H1 (cell line): ENCODE measurements around the gene ZFP36L1.

Source experiments
- EZH2 ChIP-seq: fragments of 200-600 bp; sonication (generic); IDR thresholded peaks from 2 replicates; pipeline ENCODE4 v1.7.1; 2012; ENCODE audit warnings: low read depth, mild to moderate bottlenecking, moderate library complexity, low read length, inconsistent platforms; ENCODE audit not compliant: severe bottlenecking
- POLR2AphosphoS5 ChIP-seq: IDR thresholded peaks from 2 replicates; pipeline ENCODE4 v1.6.1; 2011; ENCODE audit warnings: low read depth, low read length
- SUZ12 ChIP-seq: fragments of 200-600 bp; sonication (generic); IDR thresholded peaks from 2 replicates; pipeline ENCODE4 v1.6.1; 2012; ENCODE audit warnings: mild to moderate bottlenecking, inconsistent platforms, low read length, moderate library complexity, mixed read lengths
- TCF12 ChIP-seq: IDR thresholded peaks from 2 replicates; pipeline ENCODE4 v1.6.1; 2011; ENCODE audit warnings: low read depth, mild to moderate bottlenecking, low read length
- ZNF274 ChIP-seq: IDR thresholded peaks from 2 replicates; pipeline ENCODE4 v1.7.0; 2012; ENCODE audit warnings: low read length, borderline replicate concordance; ENCODE audit errors: extremely low read depth
- TF ChIP-seq, protein P1 (sequence below), 3 experiments: IDR thresholded peaks; 1 replicate in 2 of 3; 2 replicates in 1 of 3; pipeline versions ENCODE4 v1.5.1 to v1.6.1; 2011; ENCODE audit warnings: low read length in 3 of 3, mild to moderate bottlenecking in 3 of 3, inconsistent platforms in 2 of 3, low read depth in 1 of 3, moderate library complexity in 1 of 3; ENCODE audit not compliant: insufficient read depth in 1 of 3; ENCODE audit errors: control extremely low read depth in 1 of 3

DNA sequence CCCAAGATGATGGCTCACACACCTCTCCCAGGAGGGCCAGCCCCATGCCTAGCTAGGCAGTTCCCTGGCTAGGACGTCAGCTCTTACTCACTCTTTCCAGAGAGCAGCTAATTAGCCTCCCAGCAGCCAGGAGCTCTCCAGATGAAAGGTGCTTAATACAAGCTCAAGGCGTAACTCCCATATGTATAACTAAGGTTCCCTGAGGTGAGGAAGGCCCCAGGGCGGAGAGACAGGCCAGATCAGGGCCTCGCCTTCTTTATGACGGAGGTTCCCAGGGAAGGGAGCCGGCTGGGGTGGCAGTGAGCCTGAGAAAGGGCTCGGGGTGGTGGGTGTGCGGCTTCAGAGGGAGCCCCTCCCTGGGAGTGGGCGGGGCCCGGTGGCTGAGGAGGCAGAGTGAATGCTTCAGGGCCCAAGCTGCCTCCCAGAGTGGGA lies 26.4 kb upstream of the ZFP36L1 start:
- TF ChIP-seq ZNF274 = no peak
- no peak for TF ChIP-seq SUZ12
- TF ChIP-seq EZH2 = no peak
- TF ChIP-seq, protein P1, sequence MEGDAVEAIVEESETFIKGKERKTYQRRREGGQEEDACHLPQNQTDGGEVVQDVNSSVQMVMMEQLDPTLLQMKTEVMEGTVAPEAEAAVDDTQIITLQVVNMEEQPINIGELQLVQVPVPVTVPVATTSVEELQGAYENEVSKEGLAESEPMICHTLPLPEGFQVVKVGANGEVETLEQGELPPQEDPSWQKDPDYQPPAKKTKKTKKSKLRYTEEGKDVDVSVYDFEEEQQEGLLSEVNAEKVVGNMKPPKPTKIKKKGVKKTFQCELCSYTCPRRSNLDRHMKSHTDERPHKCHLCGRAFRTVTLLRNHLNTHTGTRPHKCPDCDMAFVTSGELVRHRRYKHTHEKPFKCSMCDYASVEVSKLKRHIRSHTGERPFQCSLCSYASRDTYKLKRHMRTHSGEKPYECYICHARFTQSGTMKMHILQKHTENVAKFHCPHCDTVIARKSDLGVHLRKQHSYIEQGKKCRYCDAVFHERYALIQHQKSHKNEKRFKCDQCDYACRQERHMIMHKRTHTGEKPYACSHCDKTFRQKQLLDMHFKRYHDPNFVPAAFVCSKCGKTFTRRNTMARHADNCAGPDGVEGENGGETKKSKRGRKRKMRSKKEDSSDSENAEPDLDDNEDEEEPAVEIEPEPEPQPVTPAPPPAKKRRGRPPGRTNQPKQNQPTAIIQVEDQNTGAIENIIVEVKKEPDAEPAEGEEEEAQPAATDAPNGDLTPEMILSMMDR (IDR thresholded peaks at IDR 0.05; ENCODE audit: control extremely low read depth in 1 of 3, insufficient read depth in 1 of 3, low read depth in 1 of 3, low read length in 3 of 3) = no peak
- no peak for TF ChIP-seq TCF12
- TF ChIP-seq POLR2AphosphoS5 = no peak
